Progenitor cell of endocrine pancreas (in vitro differentiated cells): ENCODE results near the gene BLOC1S6. TPM values are rescaled to one million over a fixed set of nuclear protein-coding genes. Genes with fewer than 3 reads are reported as not detected.
"Not testable (repeated sequence)": the region's sequence is repeated elsewhere in the genome, so short reads cannot be mapped to it uniquely, and the experiment has no call there.

Experiments
- DNase-seq: peaks from one replicate; pipeline ENCODE4 v3.0.0; 2021; ENCODE audit warnings: low spot score; ENCODE audit not compliant: unreplicated experiment
- H3K27ac Mint-ChIP-seq: 2 replicates; pipeline ENCODE4 v1.8.0; 2021; ENCODE audit warnings: mild to moderate bottlenecking, moderate library complexity, mixed read lengths
- H3K27me3 Mint-ChIP-seq: 2 replicates; pipeline ENCODE4 v1.8.0; 2021; ENCODE audit warnings: mixed read lengths
- H3K36me3 Mint-ChIP-seq: 2 replicates; pipeline ENCODE4 v1.8.0; 2022; ENCODE audit warnings: mixed read lengths; ENCODE audit not compliant: insufficient read depth
- H3K4me1 Mint-ChIP-seq: 2 replicates; pipeline ENCODE4 v1.8.0; 2021; ENCODE audit warnings: low read depth, mixed read lengths
- H3K4me3 Mint-ChIP-seq: 2 replicates; pipeline ENCODE4 v1.8.0; 2021; ENCODE audit warnings: low read depth, mild to moderate bottlenecking, moderate library complexity, mixed read lengths
- H3K9me3 Mint-ChIP-seq: 2 replicates; pipeline ENCODE4 v1.8.0; 2021; ENCODE audit warnings: low read depth, mixed read lengths
- CTCF ChIP-seq: fragments of 200-600 bp; sonication (generic); IDR thresholded peaks from one replicate; pipeline ENCODE4 v1.5.0; 2021; ENCODE audit warnings: antibody characterized with exemption, mild to moderate bottlenecking; ENCODE audit not compliant: unreplicated experiment
- total RNA-seq: library from RNA; stranded (reverse); gene quantifications from 2 replicates; pipeline ENCODE4 v1.2.1, GENCODE V29; 2021

BLOC1S6 gene
- total RNA-seq, 1 donor from 2014 or later = 45.8 TPM

GRCh38 chr15:45647828-45648227 lies 60.6 kb downstream of the BLOC1S6 start:
- no peak for TF ChIP-seq CTCF
- Mint-ChIP-seq H3K4me3 (no peak overlapping the region), H3K9me3 (peaks cover 3% of the 10 kb centered on the region), H3K27ac (no peak overlapping the region), H3K36me3 (peaks cover 5% of the 10 kb centered on the region), H3K4me1 (peaks cover 41% of the 10 kb centered on the region), H3K27me3 (no peaks in the 10 kb centered on the region)
- no peak for DNase-seq

DNA sequence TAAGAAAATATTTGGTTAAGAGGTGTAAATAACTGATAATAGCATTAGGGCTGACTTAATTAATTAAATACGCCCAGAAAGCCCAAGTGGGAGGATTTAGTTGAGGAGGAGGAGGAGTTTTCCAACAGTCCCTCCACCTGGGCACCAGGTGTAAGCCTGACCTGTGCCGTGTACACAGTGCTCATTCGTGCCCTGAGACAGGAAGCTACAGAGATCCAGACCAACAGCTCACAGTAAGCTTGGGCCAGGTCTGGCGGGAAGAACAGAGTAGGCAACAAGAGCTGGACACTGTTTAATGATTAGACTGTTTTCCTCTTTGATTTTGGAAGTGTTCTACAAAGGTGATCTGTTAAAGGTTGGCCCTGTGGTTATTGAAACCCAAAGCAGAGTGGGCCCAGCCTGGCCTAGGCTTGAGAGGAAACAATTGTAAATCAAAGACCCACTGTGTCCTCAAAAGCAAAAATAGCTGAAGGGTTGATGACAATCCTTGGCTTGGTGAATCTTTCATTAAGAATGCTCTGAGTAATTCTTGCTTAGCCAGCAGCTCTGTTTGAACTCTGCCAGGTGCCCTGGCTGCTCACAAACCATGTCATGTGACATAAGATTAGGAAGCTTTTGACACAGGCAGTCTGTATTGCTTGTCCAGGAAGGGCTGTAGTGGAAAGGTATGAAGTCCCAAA lies 61.5 kb downstream of the BLOC1S6 start:
- Mint-ChIP-seq H3K9me3 (peaks cover 3% of the 10 kb centered on the region), H3K4me1 (peaks cover 34% of the 10 kb centered on the region), H3K36me3 (peaks cover 5% of the 10 kb centered on the region), H3K4me3 (no peak overlapping the region), H3K27me3 (no peaks in the 10 kb centered on the region), H3K27ac (peak overlapping the region; percentile 84)
- TF ChIP-seq CTCF = no peak
- no peak for DNase-seq

DNA sequence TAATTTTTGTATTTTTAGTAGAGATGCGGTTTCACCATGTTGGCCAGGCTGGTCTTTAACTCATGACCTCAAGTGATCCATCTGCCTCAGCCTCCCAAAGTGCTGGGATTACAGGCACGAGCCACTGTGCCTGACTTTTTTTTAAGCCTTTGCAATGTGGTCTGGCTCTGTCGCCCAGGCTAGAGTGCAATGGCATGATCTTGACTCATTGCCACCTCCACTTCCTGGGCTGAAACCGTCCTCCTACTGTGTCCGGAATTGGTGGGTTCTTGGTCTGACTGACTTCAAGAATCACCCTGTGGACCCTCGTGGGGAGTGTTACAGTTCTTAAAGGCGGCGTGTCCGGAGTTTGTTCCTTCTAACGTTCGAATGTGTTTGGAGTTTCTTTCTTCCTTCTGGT lies 62.8 kb downstream of the BLOC1S6 start:
- not testable (repeated sequence) for H3K4me3 Mint-ChIP-seq

GRCh38 chr15:45650889-45651525 lies 63.8 kb downstream of the BLOC1S6 start:
- peaks cover 12% of the 10 kb centered on the region for H3K4me1 Mint-ChIP-seq
- peaks cover 6% of the 10 kb centered on the region for H3K36me3 Mint-ChIP-seq
- no peak for TF ChIP-seq CTCF
- no peak for DNase-seq
- H3K27me3 Mint-ChIP-seq = no peaks in the 10 kb centered on the region
- H3K27ac Mint-ChIP-seq = no peak overlapping the region
- H3K4me3 Mint-ChIP-seq = no peak overlapping the region
- H3K9me3 Mint-ChIP-seq = peaks cover 7% of the 10 kb centered on the region

More for the DNA sequence above, 62.8 kb downstream of the BLOC1S6 start:
- H3K27me3 Mint-ChIP-seq, H3K27ac Mint-ChIP-seq, H3K36me3 Mint-ChIP-seq, H3K9me3 Mint-ChIP-seq, DNase-seq: not testable (repeated sequence)
- H3K4me1 Mint-ChIP-seq = peaks cover 22% of the 10 kb centered on the region

DNA sequence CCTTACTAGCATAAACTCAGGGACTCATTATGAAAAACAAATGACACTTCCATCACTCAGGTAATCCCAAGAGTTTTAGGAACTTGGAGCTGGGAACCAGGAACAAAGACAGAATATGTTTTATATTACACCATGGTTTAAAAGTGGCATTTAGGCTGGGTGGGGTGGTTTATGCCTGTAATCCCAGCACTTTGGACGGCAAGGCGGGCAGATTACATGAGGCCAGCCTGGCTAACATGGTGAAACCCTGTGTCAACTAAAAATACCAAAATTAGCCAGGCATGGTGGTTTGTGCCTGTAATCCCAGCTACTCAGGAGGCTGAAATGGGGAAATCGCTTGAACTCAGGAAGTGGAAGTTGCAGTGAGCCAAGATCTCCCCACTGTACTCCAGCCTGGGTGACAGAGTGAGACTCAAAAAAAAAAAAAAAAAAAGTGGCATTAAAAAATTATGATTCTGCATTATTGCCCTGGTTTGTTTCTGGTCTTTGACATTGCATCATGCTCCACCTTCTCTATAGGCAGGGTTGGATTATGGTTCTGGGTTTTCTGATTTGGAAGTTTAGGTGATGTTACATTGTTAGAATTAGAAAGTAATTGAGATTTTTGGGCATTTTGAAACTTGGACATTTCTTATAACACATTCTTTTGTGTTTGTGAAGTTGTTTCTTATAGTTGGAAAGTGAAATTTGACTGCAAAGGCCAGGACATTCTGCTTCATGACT lies 66.7 kb downstream of the BLOC1S6 start:
- H3K27ac Mint-ChIP-seq = no peak overlapping the region
- H3K4me1 Mint-ChIP-seq = peaks cover 16% of the 10 kb centered on the region
- no peak for TF ChIP-seq CTCF
- DNase-seq = no peak
- no peaks in the 10 kb centered on the region for H3K27me3 Mint-ChIP-seq
- H3K9me3 Mint-ChIP-seq = peaks cover 7% of the 10 kb centered on the region
- H3K36me3 Mint-ChIP-seq = peaks cover 6% of the 10 kb centered on the region
- no peak overlapping the region for H3K4me3 Mint-ChIP-seq
